ENCODE data around the gene RSRC2. TPM values are rescaled to one million over a fixed set of nuclear protein-coding genes. Genes with fewer than 3 reads are reported as not detected.

The RSRC2 gene
- total and polyA plus RNA-seq, 10 of the 15 experiments (the other 5 are each of a cell fraction or from before 2014, with no cell fraction given), result 49.8 to 112 (median 60.6) TPM

- TF ChIP-seq ZBTB4 (CRISPR knock-in tag; IDR thresholded peaks at IDR 0.05) (no peak), GATAD2B (conservative IDR thresholded peaks at IDR 0.05; ENCODE audit: low read depth) (no peak), STAT3 (IDR thresholded peaks at IDR 0.05; ENCODE audit: low read depth, low read length) (no peak), KAT2A (conservative IDR thresholded peaks at IDR 0.05; ENCODE audit: control insufficient read depth, low read depth, low read length) (no peak), ZNF592 (IDR thresholded peaks at IDR 0.05) (no peak), TAF1 (IDR thresholded peaks at IDR 0.05; ENCODE audit: borderline replicate concordance, low read depth, low read length) (no peak), SMAD5 (IDR thresholded peaks at IDR 0.05; ENCODE audit: low read depth) (no peak), RFX5 (IDR thresholded peaks at IDR 0.05; ENCODE audit: low read depth, low read length) (no peak), STAT1 (conservative IDR thresholded peaks at IDR 0.05) (no peak), ZBTB33 (IDR thresholded peaks at IDR 0.05) (no peak), HDAC2 (IDR thresholded peaks at IDR 0.05) (no peak), BRCA1 (IDR thresholded peaks at IDR 0.05; ENCODE audit: low read depth, low read length) (no peak), NFIC (IDR thresholded peaks at IDR 0.05; ENCODE audit: low read depth, low read length) (0 out of 2 replicates have a peak, but pooled peaks have one; percentile 54), E2F4 (IDR thresholded peaks at IDR 0.05; ENCODE audit: low read depth, low read length) (no peak), SREBF2 (IDR thresholded peaks at IDR 0.05; ENCODE audit: low read length) (no peak), IRF3 (IDR thresholded peaks at IDR 0.05) (no peak), IRF4 (IDR thresholded peaks at IDR 0.05; ENCODE audit: low read depth, low read length) (peak; percentile 79; the same call in 1 of the 2 replicates), SUPT20H (IDR thresholded peaks at IDR 0.05; ENCODE audit: borderline replicate concordance, control insufficient read depth, low read depth, low read length) (no peak)
These were observed 53.0 kb downstream of the RSRC2 start (continued) for GRCh38 chr12:122473543-122474323.
